ENCODE results near the gene INTS11.

GRCh38 chr1:1371364-1371745, 46.9 kb upstream of the INTS11 start:
- TF ChIP-seq TCF4 (CRISPR knock-in tag; IDR thresholded peaks at IDR 0.05; ENCODE audit: borderline replicate concordance): no peak
- TF ChIP-seq CREB5 (CRISPR knock-in tag; IDR thresholded peaks at IDR 0.05; ENCODE audit: low read depth): no peak
- TF ChIP-seq ZFP3 (CRISPR knock-in tag; IDR thresholded peaks at IDR 0.05): no peak
- no peak for TF ChIP-seq TOX (CRISPR knock-in tag; IDR thresholded peaks at IDR 0.05; ENCODE audit: borderline replicate concordance)
- TF ChIP-seq PATZ1 (CRISPR knock-in tag; IDR thresholded peaks at IDR 0.05; ENCODE audit: borderline replicate concordance): no peak
- TF ChIP-seq RARB (CRISPR knock-in tag; IDR thresholded peaks at IDR 0.05): no peak
- TF ChIP-seq POU6F1 (CRISPR knock-in tag; IDR thresholded peaks at IDR 0.05; ENCODE audit: borderline replicate concordance, low read depth): no peak
- no peak for TF ChIP-seq CSDC2 (CRISPR knock-in tag; IDR thresholded peaks at IDR 0.05)
- TF ChIP-seq ARNTL (CRISPR knock-in tag; IDR thresholded peaks at IDR 0.05; ENCODE audit: borderline replicate concordance, low read depth): no peak
- TF ChIP-seq ZFP30 (CRISPR knock-in tag; IDR thresholded peaks at IDR 0.05): no peak
- TF ChIP-seq PPARA (CRISPR knock-in tag; IDR thresholded peaks at IDR 0.05; ENCODE audit: borderline replicate concordance): no peak
- TF ChIP-seq ISL1 (CRISPR knock-in tag; IDR thresholded peaks at IDR 0.05): no peak
- no peak for TF ChIP-seq ZNF8 (CRISPR knock-in tag; IDR thresholded peaks at IDR 0.05)
